DMS79 (cell line): ENCODE data around the gene BDH1.
"Not testable (repeated sequence)": the region's sequence is repeated elsewhere in the genome, so short reads cannot be mapped to it uniquely, and the experiment has no call there.

Experiments
- DNase-seq: peaks from one replicate; lab custom pipeline; 2025; lab: John Stamatoyannopoulos, UW

Gene BDH1

GRCh38 chr3:197555281-197556261 lies at the start of gene BDH1:
Gene BDH1 (minus strand): TSS chr3:197555968. CDS start chr3:197546443, 9,525 bp downstream.
- DNase-seq, result peak; percentile 54

- no peak for DNase-seq
Observed at GRCh38 chr3:197603317-197603933, 47.7 kb upstream of the BDH1 start.

- DNase-seq, result not testable (repeated sequence)
Observed at GRCh38 chr3:197602351-197602750, 46.6 kb upstream of the BDH1 start.

GRCh38 chr3:197601566-197601840 lies 45.7 kb upstream of the BDH1 start:
- not testable (repeated sequence) for DNase-seq

GRCh38 chr3:197600796-197601565 lies 45.2 kb upstream of the BDH1 start:
- DNase-seq, result no peak

GRCh38 chr3:197599089-197599765 lies 43.5 kb upstream of the BDH1 start:
- no peak for DNase-seq

GRCh38 chr3:197598404-197598980 lies 42.7 kb upstream of the BDH1 start:
- no peak for DNase-seq

- DNase-seq, result no peak
Observed at GRCh38 chr3:197597335-197597734, 41.6 kb upstream of the BDH1 start.

GRCh38 chr3:197595470-197596185 lies 39.9 kb upstream of the BDH1 start:
- no peak for DNase-seq

GRCh38 chr3:197593046-197593380 lies 37.2 kb upstream of the BDH1 start:
- no peak for DNase-seq

GRCh38 chr3:197592361-197593045 lies 36.7 kb upstream of the BDH1 start:
- DNase-seq, result no peak

- DNase-seq, result no peak
Observed at GRCh38 chr3:197591816-197592215, 36.0 kb upstream of the BDH1 start.

- no peak for DNase-seq
Observed at GRCh38 chr3:197590313-197590962, 34.7 kb upstream of the BDH1 start.

- no peak for DNase-seq
Observed at GRCh38 chr3:197589545-197589944, 33.8 kb upstream of the BDH1 start.

GRCh38 chr3:197586768-197587167 lies 31.0 kb upstream of the BDH1 start:
- DNase-seq, result not testable (repeated sequence)

GRCh38 chr3:197586181-197586580 lies 30.4 kb upstream of the BDH1 start:
- no peak for DNase-seq

- DNase-seq, result no peak
Observed at GRCh38 chr3:197584733-197585132, 29.0 kb upstream of the BDH1 start.

GRCh38 chr3:197583371-197583770 lies 27.6 kb upstream of the BDH1 start:
- no peak for DNase-seq

GRCh38 chr3:197580253-197580691 lies 24.5 kb upstream of the BDH1 start:
- DNase-seq, result no peak

- DNase-seq, result no peak
Observed at GRCh38 chr3:197578376-197578775, 22.6 kb upstream of the BDH1 start.
